ENCODE data around the gene PLXNA2.

PLXNA2 gene

DNA sequence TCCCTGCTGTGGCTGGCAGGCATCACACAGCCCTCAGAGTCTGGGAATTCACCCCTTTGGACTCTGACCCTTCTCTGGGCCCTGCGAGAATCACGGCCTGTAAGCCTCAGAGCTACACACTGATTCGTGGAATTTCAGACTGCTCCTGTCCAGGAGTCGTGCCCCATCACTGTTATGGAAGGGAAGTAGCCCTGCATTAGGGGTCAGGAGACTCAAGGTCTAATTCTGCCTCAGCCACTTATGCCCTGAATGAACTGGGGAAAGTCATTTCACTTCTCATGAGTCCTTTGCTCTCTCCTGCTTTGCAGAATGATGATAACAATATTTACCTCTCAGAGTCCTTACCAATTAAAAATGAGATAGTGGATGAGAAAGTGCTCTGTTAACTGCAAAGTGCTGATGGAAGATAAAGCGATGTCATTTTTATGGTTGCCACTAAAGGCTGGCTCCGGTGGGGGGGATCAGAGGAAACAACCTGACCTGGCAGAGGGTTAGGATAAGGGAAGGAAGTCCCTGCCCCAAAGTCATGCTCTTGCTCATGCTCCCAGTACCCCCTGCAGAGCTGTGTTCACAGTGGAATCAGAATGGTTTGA, 184.7 kb downstream of the PLXNA2 start:
- DNase-seq: no peak

DNA sequence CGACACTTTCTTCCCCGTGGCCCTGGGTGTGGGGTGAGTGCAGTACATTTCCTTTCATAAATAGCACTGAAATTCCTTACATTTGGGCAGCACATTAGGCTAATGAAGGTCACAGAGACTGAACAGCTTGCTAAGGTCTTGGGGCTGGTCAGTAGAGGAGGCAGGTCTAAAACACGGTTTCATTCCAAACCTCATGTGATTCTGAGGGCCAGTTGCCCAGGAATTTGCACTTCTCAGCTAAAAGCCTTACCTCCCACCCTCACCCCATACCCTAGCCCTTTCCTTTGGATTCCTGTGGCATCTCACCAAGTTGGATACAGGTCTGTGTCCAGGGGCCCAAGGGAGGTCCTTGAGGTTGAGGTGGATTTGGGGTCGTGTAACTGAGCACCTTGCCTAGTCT, 185.4 kb downstream of the PLXNA2 start:
- DNase-seq: no peak

DNA sequence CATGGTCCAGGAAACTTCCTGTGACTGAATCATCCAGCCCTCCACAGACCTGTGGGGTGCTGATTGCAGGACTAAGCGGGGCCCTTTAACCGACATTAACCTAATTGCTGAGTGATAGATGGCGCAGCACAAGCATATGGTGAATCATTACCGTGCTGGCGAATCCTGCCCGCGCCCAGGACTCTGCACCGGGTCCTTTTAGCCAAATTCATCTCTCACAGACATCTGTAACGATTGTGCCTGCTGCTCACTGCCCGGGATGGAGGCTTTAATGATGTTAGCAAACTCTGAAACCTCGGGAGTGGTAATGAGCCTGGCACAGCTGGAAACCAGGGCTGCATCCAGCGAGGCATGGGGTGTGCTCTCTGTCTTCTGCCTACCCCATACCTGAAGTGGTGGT, 185.9 kb downstream of the PLXNA2 start:
- no peak for DNase-seq

DNA sequence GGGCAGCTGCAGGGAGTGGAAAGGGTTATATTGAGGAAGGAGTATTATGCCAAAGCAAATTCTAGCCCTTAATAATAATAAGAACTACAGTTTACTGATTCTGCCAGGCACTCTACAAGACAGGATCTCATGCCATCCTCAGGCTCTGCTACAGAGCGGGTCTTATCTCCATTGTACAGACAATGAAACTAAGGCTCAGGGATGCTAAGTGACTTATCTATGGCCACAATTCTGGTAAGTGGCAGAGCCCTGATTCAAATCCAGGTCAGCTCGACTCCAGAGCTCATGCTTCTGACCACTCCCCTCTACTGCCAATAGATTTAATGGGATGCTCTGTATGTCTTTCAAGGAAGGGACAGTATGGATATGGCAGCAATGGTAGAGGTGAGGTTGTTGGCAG, 187.1 kb downstream of the PLXNA2 start:
- DNase-seq: no peak

DNA sequence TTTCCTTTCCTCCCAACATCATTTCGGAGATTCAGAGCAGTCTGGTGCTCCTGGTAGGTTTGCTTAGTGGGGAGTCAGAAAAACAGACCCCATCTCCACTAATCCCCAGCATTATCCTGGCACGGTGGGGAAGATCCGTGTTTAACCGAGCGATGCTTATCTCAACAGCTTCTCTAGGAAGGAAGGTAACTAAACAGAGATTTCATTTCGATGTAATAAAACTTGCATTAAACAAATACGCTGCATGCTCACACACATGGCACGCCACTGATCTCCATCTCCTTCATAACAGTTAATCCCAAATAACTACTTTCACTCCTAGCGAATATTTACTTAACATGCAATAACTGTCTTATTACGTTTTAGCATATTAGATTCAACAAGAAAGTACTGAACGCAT, 188.6 kb downstream of the PLXNA2 start:
- no peak for DNase-seq

DNA sequence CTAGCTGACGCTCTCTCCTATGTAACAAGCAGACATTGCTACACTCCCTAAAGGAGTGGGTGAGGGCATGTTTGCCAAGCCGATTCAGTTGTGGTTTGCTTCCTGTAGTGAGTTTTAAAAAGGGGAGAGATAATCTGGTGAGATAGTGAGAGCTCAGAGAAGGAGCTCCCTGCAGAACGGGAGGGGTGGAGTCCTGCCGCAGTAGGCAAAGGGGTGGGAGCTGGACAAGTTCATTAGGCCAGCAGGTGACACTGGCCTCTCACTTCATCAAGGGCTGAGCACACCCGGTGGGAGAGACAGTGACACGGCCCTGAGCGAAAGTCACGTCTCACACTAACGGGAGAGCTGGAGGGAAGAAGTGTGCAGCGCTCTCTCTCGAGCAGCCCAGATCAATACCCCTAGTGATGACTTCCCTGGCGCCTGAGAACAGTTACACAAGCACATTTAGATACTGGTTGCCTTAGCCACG, 189.2 kb downstream of the PLXNA2 start:
- no peak for DNase-seq

DNA sequence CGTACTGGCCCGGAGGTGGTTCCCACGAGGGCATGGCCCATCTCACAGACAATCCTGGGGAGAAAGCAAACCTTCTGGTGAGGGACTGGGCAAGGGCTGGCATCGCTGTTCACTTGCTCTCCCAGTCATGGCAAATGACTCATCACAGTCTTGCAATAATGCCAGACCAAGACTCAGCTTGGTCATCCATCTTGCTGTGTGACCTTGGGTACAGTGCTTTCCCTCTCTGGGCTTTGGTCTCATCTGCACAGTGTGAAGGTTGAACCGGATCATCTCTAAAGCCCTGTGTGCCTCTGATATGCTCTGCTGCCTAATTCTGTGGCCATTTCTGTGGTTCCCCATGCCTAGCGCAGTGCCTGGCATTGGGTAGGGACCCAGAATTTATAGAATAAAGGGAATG, 189.7 kb downstream of the PLXNA2 start:
- no peak for DNase-seq

DNA sequence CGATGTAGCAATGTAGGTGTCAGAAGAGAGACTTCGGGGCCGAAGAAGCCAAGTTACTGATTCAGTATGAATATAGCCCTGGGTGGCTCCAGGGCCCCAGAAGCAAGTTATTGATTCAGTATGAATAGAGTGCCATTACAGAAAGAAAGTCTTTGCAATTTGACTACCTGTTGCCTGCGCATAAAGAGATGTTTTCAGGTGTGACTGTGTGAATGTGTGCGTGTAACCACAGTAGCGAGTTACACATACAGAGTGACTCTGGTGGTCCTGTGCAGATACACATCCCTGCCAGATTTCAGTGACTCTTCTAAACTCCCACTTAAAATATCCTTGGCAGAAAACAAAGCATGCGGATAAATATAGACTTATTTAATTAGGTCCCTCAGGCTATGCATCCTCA, 190.5 kb downstream of the PLXNA2 start:
- DNase-seq: no peak

DNA sequence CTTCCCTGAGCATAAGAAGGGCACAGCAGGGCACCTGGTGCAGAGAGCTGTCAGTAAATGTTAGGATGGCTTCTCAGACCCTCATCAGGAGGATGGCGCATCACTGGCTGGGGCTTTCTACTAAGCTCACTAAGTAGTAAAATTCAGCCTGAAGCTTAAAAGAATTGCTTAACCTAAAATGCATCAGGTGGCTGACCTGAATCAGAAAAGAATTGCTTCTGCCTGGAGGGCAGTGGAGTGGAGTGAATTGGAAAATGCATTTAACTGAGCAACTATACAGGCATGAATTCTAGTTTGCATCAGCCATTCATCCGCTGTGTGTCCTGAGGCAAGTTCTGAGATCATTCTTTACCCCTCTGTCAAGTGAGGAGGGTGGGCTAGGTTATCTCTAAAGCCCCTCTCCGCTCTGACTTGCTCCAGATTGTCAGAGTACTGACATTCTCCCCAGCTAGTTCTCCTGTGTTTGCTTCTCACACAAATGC, 191.2 kb downstream of the PLXNA2 start:
- no peak for DNase-seq

DNA sequence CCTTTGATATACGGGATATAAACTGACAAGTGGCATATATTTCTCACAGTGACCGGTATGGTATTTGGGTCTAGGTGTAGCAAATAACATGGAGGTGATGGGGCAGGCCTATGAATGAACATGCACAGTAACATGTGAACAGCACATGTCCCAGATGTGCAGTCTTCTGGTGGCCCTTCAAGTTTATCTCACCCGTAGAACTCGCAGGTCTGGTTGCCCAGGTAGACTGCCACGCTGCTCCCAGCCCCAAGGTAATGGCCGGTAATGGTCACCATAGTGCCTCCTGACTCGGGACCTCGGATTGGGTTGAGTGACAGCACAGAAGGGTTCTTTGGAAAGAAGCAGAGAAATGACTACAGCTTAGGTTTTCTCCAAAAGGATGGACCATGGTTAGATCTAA, 192.0 kb downstream of the PLXNA2 start:
- DNase-seq: no peak

DNA sequence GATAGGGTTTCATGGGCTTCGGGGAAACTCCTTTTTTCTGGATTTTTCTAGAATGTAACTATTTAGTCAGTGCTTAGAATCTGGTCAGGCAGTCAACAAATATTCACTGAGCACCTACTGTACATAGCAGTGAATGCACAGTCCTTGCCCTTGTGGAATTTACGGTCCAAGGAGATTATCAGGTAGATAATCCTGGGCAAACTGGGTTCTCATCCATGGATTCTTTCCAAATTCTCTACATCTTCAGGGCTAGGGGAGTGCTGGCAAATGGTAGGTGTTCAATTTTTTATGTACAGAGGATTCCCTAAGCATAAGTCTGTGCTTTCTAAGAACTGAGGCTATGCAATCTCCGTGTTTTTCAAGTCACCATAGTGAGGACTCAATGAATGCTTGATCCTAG, 192.5 kb downstream of the PLXNA2 start:
- no peak for DNase-seq

DNA sequence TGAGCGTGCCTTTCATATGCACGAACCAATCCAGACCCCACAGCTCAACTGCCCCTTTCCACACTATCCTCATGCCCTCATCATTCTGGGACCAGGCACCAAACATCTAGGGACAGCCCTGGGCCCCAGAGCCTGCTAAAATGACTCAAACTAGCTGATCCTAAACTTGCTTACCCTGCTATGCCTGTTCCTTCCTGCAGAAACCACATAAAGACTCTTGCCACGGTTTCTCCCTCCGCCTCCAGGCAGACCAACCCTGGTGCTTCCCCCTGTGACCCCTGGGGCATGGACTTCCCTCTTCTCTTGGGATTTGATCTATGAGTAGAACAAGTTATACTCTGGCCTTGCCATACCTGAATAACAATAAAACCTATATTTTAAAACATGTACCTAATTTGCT, 195.3 kb downstream of the PLXNA2 start:
- no peak for DNase-seq

DNA sequence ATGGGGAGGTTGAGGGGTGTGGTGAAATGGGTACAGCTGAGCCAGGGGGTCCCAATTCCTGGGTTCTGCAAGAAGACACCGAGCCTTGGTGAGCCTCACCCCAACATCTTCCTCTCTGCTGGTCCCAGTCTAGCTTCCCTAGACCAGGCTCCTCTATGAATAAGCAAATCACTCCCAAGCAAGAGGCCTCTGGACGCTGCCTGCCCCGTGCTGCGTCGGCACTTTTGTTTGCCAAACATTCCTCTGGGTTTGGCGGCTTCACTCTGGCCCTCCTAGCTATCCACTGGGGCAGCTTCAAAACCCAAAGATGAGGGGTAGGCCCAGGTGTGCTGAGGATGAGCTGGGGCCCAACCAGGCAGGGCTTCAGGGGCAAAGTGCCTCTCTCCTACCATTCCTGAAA, 196.2 kb downstream of the PLXNA2 start:
- peak; percentile 72 for DNase-seq

DNA sequence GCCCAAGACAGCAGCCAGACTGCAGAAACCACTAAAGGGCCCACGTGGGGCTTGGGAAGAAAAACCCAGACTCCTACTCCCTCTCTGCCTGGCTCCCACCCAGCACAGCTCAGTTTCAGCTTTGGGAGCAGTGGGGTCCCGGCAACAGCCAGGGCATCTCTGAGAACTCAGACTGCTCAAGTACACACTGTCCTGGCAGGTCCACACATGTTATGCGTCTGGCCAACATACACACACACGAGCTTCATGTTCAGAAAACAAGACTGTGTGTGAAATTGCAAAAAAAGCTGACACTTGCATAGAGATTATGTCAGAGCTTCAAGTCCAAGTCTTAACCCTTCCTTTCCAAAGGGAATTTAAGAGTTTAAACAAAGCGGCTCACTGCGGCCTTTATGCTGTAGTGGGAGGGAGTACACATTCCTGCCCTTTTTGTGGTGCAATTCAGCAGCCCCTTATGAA, 196.7 kb downstream of the PLXNA2 start:
- peak; percentile 95 for DNase-seq

DNA sequence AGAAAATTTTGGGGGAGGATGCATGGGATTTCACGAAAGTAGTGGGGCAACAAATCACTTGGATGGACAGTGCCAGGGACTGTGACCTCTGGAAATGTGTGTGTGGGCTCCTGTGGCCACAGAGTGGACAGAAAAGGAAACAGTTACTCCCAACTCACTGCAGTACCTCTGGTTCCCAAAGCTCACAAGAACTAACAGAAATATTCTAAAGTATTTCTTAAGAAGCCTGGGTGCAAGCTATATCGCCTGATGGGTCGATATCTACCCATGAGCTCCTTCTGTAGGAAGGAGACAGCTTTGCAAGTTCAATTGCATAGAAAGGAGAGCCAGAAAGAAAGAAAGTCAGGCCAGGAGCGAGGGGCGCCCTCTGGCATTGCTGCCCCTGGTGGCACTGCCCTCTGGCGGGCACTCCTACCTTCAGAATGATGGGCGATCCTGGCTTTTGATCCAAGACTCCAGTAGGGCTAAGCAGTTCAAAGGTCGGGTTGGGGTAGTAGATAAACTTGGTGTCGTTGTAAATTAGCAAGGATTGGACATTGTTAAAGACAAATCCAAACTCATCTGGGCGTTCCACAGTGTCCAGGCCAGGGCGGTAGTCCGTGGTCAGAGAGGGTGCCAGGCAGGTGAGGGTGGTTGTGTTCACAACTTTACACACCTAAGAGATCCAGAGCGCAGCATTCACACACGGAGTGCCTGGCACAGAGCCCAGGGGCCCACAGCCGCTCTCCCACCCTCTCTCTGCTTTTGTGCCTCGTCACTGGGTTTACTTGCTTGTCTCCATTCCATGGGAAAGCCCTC, 198.5 kb downstream of the PLXNA2 start:
- no peak for DNase-seq

DNA sequence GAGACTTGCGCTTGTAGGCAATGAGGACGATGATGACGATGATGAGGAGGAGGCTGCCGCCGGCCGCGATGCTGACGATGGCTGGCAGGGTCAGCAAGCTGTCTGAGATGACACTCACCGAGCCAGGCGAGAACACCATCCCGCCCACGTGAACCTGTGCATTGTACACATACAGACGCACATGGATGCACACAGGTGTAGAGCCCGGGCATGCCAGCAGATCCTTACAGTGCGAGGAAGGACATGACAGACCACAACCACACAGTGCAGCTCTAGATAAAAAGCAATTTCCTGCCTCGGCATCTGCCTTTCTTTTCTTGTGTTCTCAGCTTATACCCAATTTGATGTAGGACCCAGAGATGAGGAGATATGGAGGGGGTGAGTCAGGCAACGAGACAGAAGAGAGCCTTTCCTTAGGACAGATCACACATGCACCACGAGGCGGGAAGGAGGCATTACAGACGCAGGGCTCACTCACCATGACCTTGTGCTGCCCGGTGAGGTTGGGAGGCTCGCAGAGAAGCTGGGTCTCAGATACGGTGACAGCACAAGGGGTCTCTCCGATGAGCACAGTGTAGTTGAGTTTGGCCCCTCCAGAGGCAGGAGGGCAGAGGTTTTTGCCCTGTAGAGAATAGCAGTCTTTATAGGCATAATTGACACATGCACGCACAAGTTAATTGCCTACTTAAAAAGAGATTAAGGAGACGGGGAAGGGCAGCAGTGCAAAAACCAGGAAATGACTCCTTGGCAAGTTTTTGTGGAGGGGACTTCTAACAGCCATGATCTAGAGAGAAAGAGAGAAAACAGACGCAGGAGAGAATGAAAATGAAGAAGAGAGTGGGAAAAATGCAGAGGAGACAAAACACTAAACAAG, 199.4 kb downstream of the PLXNA2 start:
- DNase-seq: no peak

DNA sequence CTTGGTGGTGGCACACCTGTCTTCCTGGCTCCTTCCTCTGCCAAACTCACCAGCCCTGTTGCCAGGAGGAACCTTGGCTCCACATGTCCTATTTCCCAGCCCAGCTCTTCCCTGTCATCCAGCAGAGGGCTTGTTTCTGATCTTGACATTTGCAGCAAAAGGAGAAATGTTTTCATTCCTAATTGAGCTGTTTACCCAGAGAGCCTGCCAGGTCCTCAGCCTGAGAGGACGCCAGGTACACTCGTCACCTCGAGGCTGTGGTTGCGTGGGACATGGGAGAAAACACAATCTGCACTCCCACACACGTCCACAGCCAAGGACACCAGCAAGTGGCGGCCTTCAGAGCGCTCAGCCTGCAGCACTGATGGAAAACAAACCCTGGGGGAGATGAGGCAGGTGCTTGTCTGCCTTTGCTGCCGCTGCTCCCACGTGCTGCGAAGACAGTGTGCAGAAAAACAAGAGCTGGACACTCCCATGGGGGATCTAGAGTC, 200.4 kb downstream of the PLXNA2 start:
- DNase-seq: no peak

DNA sequence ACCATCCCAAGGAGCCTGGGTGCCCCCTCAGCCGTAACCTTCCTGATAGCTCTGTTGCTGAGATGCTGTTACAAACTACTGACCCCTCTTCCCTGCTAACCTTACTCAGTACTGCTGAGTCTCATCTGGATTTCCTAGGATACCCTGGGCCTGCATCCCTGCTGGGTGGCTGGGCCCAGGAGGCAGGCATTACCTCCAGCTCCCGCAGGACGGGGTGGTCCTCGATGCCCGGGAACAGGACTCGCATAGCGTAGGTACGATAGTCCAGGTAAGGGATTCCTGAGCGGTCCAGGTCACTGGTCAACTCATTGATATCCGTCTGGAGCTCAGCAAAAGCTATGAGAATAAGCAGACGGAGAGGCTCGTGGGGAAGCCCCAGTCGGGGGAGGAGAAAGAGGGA, 201.3 kb downstream of the PLXNA2 start:
- DNase-seq: no peak

DNA sequence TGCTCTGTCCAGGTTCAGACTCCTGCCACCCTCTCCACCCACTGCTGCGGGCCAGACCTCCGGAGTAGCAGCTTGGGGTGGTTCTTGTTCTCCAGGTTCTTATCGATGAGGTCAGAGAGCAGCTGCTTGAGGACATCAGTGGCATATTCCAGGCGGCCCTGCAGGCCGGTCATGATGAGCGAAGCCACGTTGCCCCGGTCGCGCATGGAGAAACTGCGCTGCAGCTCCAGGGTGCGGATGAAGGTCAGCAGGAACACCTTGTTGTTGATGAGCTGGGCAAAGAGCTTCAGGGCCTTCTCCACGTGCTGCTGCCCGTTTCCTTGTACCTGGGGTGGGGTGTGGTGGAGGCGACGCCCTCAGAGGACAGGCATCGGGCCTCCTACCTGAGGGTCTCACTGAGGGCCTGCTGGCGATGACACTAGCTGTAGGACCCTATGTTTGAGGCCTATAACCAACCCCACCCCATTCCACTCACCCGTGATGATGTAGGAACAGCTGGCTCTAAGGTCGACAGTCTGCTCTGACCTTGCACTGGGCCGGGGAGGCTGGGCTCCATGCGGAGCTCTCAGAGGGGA, 202.1 kb downstream of the PLXNA2 start:
- DNase-seq: no peak

DNA sequence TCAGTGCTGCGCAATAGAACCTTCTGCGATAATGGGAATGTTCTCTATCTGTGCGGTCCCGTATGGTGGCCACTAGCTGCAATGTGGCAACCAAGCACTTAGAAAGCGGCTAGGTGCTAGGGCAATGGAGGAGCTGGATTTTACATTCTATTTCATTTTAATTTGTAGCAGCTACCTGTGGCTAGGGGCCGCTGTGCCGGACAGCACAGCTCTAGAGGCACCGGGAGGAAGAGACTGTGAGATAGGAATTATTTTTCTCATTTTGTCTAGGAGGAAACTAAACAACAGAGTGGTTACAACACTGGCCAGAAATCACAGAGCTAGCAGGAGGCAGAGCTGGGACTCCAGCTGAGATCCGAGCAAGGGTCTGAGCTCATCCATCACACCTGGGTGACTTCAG, 202.7 kb downstream of the PLXNA2 start:
- no peak for DNase-seq

DNA sequence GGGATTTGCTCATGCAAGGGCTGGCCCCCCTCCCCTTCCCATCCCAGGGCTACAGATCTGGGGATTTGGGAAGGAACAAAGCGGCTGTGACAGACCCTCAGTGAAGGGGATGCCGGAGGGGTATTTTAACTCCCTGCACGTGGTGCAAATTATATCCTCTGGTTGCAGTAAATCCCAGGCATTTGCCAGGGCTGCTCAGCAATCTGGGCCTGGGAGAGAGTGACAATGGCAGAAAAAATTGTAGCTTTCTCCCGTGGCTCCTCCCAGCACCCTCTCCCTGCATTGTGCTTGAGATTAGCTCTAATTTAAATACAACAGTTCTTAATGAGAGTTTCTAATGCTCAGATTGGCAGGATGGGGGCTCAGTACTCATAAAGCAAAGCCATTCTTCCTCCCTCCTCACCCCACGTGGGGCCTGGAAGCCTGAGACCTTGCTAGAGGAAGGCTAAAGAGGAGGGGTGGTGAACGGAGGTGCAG, 203.3 kb downstream of the PLXNA2 start:
- DNase-seq: no peak

DNA sequence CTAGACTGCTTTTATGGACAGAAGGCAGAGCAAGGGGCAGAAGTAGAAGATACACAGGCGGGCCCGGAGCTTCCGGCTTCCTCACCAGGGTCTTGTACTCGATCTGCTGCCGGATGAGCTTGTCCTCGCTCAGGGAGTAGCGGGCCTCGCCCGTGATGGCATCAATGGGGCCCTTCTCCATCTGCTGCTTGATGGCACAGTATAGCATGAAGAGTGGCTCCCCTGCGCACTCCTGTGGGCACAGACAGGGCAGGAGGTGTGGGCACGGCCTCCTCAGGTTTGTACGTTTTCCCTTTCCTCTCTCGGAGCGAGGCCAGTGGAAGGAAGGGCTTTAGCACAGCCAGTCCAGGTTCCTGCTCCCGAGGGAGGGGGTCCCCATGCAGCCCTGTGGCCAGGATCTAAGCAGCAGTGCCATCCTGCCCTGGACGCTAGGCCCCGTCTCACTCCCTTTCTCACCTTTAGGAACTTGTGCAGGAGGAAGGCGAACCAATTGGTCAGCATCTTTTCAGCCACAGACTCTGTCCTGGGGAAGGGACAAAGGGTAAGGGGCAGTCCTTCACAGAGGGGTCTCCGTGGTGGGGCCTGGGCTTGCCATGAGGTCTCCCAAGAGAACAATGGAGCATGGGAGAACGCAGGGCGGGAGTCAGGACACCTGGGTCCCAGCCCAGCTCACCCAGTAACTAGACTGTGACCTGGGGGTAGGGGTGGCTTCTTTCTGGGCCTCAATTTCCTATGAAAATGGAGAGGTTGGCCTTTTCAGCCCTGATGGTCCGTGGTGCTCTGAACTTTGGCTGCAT, 204.4 kb downstream of the PLXNA2 start:
- DNase-seq: no peak
